Naive thymus-derived CD4-positive, alpha-beta T cell (primary cell): ENCODE results near the gene LRRC75B. TPM values are rescaled to one million over a fixed set of nuclear protein-coding genes. Genes with fewer than 3 reads are reported as not detected.

Experiments
- ATAC-seq: fragments of 150-1000 bp; cut with Tn5 transposase; 2 replicates; pipeline ENCODE4 v1.10.0; 2021; ENCODE audit warnings: mild to moderate bottlenecking, moderate library complexity
- CTCF ChIA-PET: fragments of 350-600 bp; sonication (Branson Sonifier 250); formaldehyde crosslinking; loops from one replicate; lab custom pipeline; 2021; ENCODE audit warnings: antibody characterized with exemption; lab: Charles Lee
- POLR2A ChIA-PET: fragments of 350-600 bp; sonication (Branson Sonifier 250); formaldehyde crosslinking; loops from one replicate; lab custom pipeline; 2021; ENCODE audit warnings: antibody characterized with exemption, inconsistent platforms; lab: Charles Lee
- DNase-seq, 9 donors: peaks; one replicate each; pipeline versions ENCODE4 v3.0.0 to v3.0.0-alpha.2; 2020 to 2022; ENCODE audit warnings: mixed read lengths in 1 of 9
- H3K27ac ChIP-seq: one replicate; pipeline ENCODE4 v1.7.0; 2013; ENCODE audit warnings: mild to moderate bottlenecking, low read depth, low read length, moderate library complexity
- H3K27me3 ChIP-seq, 2 donors: one replicate each; pipeline ENCODE4 v1.7.0; 2013; ENCODE audit warnings: low read length in 2 of 2, mild to moderate bottlenecking in 2 of 2, moderate library complexity in 2 of 2; ENCODE audit not compliant: control insufficient read depth in 2 of 2, insufficient read depth in 2 of 2
- H3K36me3 ChIP-seq, 3 experiments: 1 replicate in 2 of 3; 2 replicates in 1 of 3; pipeline ENCODE4 v1.7.0; 2013; ENCODE audit warnings: low read length in 3 of 3, mild to moderate bottlenecking in 3 of 3, moderate library complexity in 1 of 3; ENCODE audit not compliant: insufficient read depth in 3 of 3, control insufficient read depth in 2 of 3
- H3K4me1 ChIP-seq, 2 donors: one replicate each; pipeline ENCODE4 v1.7.0; 2013; ENCODE audit warnings: low read length in 2 of 2, mild to moderate bottlenecking in 2 of 2, moderate library complexity in 1 of 2; ENCODE audit not compliant: control insufficient read depth in 2 of 2, insufficient read depth in 2 of 2
- H3K4me3 ChIP-seq: 2 replicates; pipeline ENCODE4 v1.7.0; 2013; ENCODE audit warnings: mild to moderate bottlenecking, low read length
- H3K9me3 ChIP-seq, 3 experiments: 1 replicate in 2 of 3; 2 replicates in 1 of 3; pipeline ENCODE4 v1.7.0; 2013; ENCODE audit warnings: low read length in 3 of 3; ENCODE audit not compliant: control insufficient read depth in 2 of 3
- H3K27ac Mint-ChIP-seq, 9 donors: one replicate each; pipeline ENCODE4 v1.8.0; 2020 to 2022; ENCODE audit warnings: mixed read lengths in 9 of 9, mild to moderate bottlenecking in 8 of 9, moderate library complexity in 5 of 9, inconsistent platforms in 2 of 9
- H3K27me3 Mint-ChIP-seq, 5 donors: one replicate each; pipeline ENCODE4 v1.8.0; 2021 to 2022; ENCODE audit warnings: mixed read lengths in 5 of 5, mild to moderate bottlenecking in 1 of 5
- H3K36me3 Mint-ChIP-seq, 5 donors: one replicate each; pipeline ENCODE4 v1.8.0; 2020 to 2022; ENCODE audit warnings: mixed read lengths in 5 of 5, mild to moderate bottlenecking in 3 of 5, inconsistent platforms in 1 of 5
- H3K4me1 Mint-ChIP-seq, 7 donors: one replicate each; pipeline ENCODE4 v1.8.0; 2020 to 2022; ENCODE audit warnings: mixed read lengths in 7 of 7, mild to moderate bottlenecking in 3 of 7, inconsistent platforms in 1 of 7
- H3K4me3 Mint-ChIP-seq, 10 donors: one replicate each; pipeline ENCODE4 v1.8.0; 2020 to 2022; ENCODE audit warnings: mild to moderate bottlenecking in 10 of 10, mixed read lengths in 10 of 10, moderate library complexity in 6 of 10, inconsistent platforms in 2 of 10
- H3K9me3 Mint-ChIP-seq, 11 donors: one replicate each; pipeline ENCODE4 v1.8.0; 2020 to 2022; ENCODE audit warnings: mixed read lengths in 11 of 11, mild to moderate bottlenecking in 4 of 11, inconsistent platforms in 1 of 11, moderate library complexity in 1 of 11
- intact Hi-C, 2 donors: fragments of 100-400 bp; cut with micrococcal nuclease; formaldehyde crosslinking; loops; one replicate each; pipeline ENCODE4 v1.15.1; 2023
- polyA plus RNA-seq, 2 donors: library from polyadenylated mRNA; unstranded; fragments of 300-500 nt; fragmentation: Illumina TruSeq; gene quantifications; one replicate each; pipeline ENCODE4 v1.2.3, GENCODE V29; 2021
- total RNA-seq, 6 experiments: library from RNA in 5 of 6; stranded (reverse) in 5 of 6; gene quantifications; 1 replicate in 5 of 6; 2 replicates in 1 of 6; pipeline ENCODE4 v1.2.3 and lab custom pipeline; 2021 to 2026

Gene LRRC75B
- total and polyA plus RNA-seq, 7 experiments from 2014 or later = 2.4 to 2.5 TPM; not detected in 5

DNA sequence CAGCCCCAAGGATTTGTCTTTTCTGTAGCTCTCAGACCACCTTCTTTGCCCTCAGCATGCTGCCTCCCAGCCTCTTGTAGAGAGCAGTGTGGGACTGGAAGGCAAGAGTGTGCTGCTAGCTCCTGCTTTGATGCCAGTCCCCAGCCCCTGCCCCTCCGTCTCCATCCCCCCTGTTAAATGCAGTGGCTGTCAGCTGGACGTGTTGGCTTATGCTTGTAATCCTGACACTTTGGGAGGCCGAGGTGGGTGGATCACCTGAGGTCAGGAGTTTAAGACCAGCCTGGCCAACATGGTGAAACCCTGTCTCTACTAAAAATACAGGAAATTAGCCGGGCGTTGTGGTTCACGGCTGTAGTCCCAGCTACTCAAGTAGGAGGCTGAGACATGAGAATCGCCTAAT lies 21.6 kb downstream of the LRRC75B start:
- H3K36me3 ChIP-seq = peaks cover 23 to 85% (median 23%) of the 10 kb centered on the region in 3 experiments
- Mint-ChIP-seq H3K27ac (peak overlapping the region in 1 of 9 donors; percentile 26), H3K4me1 (peaks cover 7 to 11% (median 7%) of the 10 kb centered on the region in 7 donors), H3K4me3 (no peak overlapping the region), H3K9me3 (no peaks in the 10 kb centered on the region), H3K36me3 (peaks cover 5 to 52% (median 25%) of the 10 kb centered on the region in 5 donors), H3K27me3 (no peaks in the 10 kb centered on the region)
- ChIA-PET CTCF (no interaction called here), POLR2A (interaction anchor here (0.7 kb wide), 1 partner anchor 272 kb away, joined by 3 read pairs; no protein-coding TSS in a partner anchor)
- ATAC-seq = no peak
- no peaks in the 10 kb centered on the region for H3K27me3 ChIP-seq
- H3K4me1 ChIP-seq = no peaks in the 10 kb centered on the region
- no peak overlapping the region for H3K4me3 ChIP-seq
- no peak overlapping the region for H3K27ac ChIP-seq
- no peak for DNase-seq
- intact Hi-C loops = no loop called here
- no peaks in the 10 kb centered on the region for H3K9me3 ChIP-seq

DNA sequence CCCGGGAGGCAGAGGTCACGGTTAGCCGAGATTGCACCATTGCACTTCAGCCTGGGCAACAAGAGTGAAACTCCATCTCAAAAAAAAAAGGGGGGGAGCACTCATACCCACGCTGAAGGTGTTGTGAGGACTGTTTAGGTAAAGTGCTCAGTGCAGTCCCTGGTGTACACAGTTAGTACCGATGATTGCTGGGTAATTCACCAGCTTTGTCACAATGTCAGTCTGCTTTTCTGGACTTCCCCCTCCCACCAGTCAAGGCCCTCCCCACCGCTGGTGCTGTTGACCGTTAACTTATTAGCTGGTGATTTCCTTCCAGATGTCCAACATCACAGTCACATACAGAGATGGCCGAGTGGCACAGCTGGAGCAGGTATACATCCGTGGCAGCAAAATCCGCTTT lies 25.2 kb downstream of the LRRC75B start:
- no peak for DNase-seq
- Histone ChIP-seq H3K36me3 (peaks cover 23 to 90% (median 26%) of the 10 kb centered on the region in 3 experiments), H3K4me3 (no peak overlapping the region), H3K27me3 (no peaks in the 10 kb centered on the region), H3K9me3 (no peaks in the 10 kb centered on the region), H3K27ac (no peak overlapping the region), H3K4me1 (peaks cover 7 to 17% of the 10 kb centered on the region in 2 donors)
- H3K27ac Mint-ChIP-seq = no peak overlapping the region
- intact Hi-C loops = no loop called here
- peaks cover 19 to 45% (median 33%) of the 10 kb centered on the region in 7 donors for H3K4me1 Mint-ChIP-seq
- no peak overlapping the region for H3K4me3 Mint-ChIP-seq
- ChIA-PET POLR2A (no interaction called here), CTCF (no interaction called here)
- H3K9me3 Mint-ChIP-seq = no peaks in the 10 kb centered on the region
- H3K27me3 Mint-ChIP-seq = no peaks in the 10 kb centered on the region
- peaks cover 0 to 37% (median 11%) of the 10 kb centered on the region in 5 donors for H3K36me3 Mint-ChIP-seq
- no peak for ATAC-seq

DNA sequence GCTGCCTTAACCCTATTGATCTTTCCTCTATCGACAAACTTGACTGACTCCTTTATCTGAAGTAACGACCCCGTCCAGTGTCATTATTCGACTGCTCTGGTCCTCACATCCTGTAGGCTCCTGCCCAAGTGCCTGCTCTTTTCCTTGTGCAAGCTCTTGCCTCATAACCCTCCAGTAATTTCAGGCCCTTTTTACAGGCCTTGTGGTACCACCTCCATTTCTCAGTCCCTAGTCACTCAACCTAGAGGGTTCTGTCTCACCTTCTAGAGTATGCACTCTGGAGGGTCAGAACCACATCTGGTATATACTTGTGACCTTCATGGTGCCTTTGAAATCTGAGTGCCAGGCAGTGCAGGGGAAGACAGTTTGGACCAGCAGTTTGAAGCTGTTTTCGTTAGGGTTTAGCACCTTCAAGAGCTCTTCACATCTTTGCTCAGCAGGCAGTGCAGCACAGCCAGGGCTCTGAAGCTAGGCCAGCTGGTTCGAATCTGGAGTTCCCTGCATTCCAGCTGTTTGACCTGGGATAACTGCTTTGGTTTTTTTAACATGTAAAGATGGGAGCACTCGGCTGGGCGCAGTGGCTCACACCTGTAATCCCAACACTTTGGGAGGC lies 25.9 kb downstream of the LRRC75B start:
- Histone ChIP-seq H3K27ac (no peak overlapping the region), H3K4me1 (peaks cover 7 to 20% of the 10 kb centered on the region in 2 donors), H3K9me3 (no peaks in the 10 kb centered on the region), H3K36me3 (peaks cover 22 to 87% (median 23%) of the 10 kb centered on the region in 3 experiments), H3K27me3 (no peaks in the 10 kb centered on the region), H3K4me3 (no peak overlapping the region)
- Mint-ChIP-seq H3K4me3 (no peak overlapping the region), H3K9me3 (no peaks in the 10 kb centered on the region), H3K36me3 (peaks cover 0 to 34% (median 13%) of the 10 kb centered on the region in 5 donors), H3K4me1 (peaks cover 21 to 49% (median 36%) of the 10 kb centered on the region in 7 donors), H3K27ac (peak overlapping the region in 4 of 9 donors; percentile 32 to 83 (median 50)), H3K27me3 (no peaks in the 10 kb centered on the region)
- POLR2A ChIA-PET = no interaction called here
- CTCF ChIA-PET = no interaction called here
- ATAC-seq (no peak), DNase-seq (no peak)
- intact Hi-C loops = no loop called here

DNA sequence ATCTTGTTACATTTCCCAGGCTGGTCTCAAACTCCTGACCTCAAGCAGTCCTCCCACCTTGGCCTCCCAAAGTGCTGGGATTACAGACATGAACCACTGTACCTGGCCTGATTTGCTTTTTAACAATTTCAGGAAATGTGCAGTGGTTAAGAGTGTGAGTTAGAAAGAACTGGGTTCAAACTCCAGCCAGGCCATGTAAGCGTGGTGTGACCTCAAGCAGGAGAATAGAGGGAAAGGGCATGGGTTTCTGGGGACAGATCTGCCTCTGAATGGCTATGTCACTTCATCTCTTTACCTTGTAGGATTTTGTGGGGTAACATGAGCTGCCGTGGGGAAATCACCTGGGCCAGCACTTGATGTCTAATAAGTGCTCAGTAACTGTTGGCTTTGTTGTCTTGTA lies 27.8 kb downstream of the LRRC75B start:
- H3K36me3 ChIP-seq = peaks cover 13 to 80% (median 23%) of the 10 kb centered on the region in 3 experiments
- H3K9me3 ChIP-seq = no peaks in the 10 kb centered on the region
- Mint-ChIP-seq H3K9me3 (no peaks in the 10 kb centered on the region), H3K36me3 (peaks cover 0 to 28% (median 8%) of the 10 kb centered on the region in 5 donors), H3K27ac (peak overlapping the region in 2 of 9 donors; percentile 39 to 83), H3K4me3 (peak overlapping the region in 2 of 10 donors; percentile 4 to 23), H3K4me1 (peaks cover 25 to 58% (median 45%) of the 10 kb centered on the region in 7 donors), H3K27me3 (no peaks in the 10 kb centered on the region)
- DNase-seq (no peak), ATAC-seq (no peak)
- ChIA-PET POLR2A (no interaction called here), CTCF (no interaction called here)
- no peaks in the 10 kb centered on the region for H3K27me3 ChIP-seq
- H3K4me3 ChIP-seq = no peak overlapping the region
- no peak overlapping the region for H3K27ac ChIP-seq
- intact Hi-C loops = no loop called here
- H3K4me1 ChIP-seq = peaks cover 7 to 20% of the 10 kb centered on the region in 2 donors

DNA sequence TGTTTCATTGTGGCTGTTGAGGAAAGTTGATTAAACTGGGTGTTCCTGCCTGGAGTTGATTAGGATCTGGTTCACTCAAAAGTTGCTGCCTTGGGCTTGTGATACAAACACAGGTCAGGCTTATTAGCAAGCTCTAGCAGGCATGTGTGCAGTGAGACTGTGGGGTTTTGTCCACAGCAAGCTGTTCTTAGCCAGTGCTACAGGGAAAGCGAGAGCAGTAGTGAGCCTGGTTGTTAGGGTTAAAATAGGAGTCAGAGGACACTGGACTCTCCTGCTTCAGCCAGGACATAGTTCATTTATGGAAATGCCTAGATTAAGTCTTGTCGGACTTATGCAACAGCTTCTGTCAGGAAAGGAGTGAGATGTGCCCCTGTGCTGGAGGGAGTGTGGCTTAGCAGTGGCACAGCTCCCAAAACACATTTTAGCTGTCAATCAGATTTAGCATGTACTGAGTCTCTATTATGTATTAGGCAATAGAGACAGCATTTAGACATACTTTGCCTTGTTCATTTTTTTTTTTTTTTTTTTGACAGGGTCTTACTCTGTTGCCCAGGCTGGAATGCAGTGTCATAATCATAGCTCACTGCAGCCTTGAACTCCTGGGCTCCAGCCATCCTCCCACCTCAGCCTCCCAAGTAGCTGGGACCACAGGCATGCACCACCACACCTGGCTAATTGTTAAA lies 28.4 kb downstream of the LRRC75B start:
- CTCF ChIA-PET = no interaction called here
- Mint-ChIP-seq H3K9me3 (no peaks in the 10 kb centered on the region), H3K36me3 (peaks cover 0 to 25% (median 8%) of the 10 kb centered on the region in 5 donors), H3K27me3 (no peaks in the 10 kb centered on the region), H3K4me1 (peaks cover 25 to 63% (median 50%) of the 10 kb centered on the region in 7 donors), H3K4me3 (peak overlapping the region in 5 of 10 donors; percentile 8 to 36 (median 19)), H3K27ac (peak overlapping the region in 6 of 9 donors; percentile 45 to 83 (median 74))
- H3K27ac ChIP-seq = no peak overlapping the region
- H3K27me3 ChIP-seq = no peaks in the 10 kb centered on the region
- H3K36me3 ChIP-seq = peaks cover 13 to 78% (median 18%) of the 10 kb centered on the region in 3 experiments
- ATAC-seq (no peak), DNase-seq (no peak)
- H3K4me3 ChIP-seq = no peak overlapping the region
- peaks cover 7 to 22% of the 10 kb centered on the region in 2 donors for H3K4me1 ChIP-seq
- H3K9me3 ChIP-seq = no peaks in the 10 kb centered on the region
- POLR2A ChIA-PET = no interaction called here
- intact Hi-C loops = loop anchor here in 1 of 2 donors (1.0 kb wide), 1 partner anchor 14 kb away; no protein-coding TSS in a partner anchor

DNA sequence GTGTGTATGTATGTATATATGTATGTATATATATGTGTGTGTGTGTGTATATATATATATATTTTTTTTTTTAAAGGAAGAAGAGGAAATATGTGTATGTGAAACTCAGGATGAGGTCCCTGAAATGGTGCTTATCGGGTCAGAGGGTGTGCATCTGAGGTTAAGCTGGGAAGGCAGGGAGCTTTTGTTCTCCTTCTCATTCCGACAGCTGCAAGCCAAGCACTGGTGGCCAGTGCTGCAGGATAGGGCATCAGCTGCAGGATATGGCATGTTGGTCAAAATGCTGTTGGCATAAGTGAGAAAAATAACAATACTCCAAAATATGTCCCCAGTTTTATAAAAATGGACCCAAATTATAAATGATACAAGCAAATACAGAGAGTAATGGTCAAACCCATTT lies 29.6 kb downstream of the LRRC75B start:
- ChIA-PET POLR2A (no interaction called here), CTCF (no interaction called here)
- Histone ChIP-seq H3K36me3 (peaks cover 6 to 81% (median 13%) of the 10 kb centered on the region in 3 experiments), H3K27me3 (no peaks in the 10 kb centered on the region), H3K9me3 (no peaks in the 10 kb centered on the region), H3K4me1 (peaks cover 7 to 29% of the 10 kb centered on the region in 2 donors), H3K4me3 (no peak overlapping the region), H3K27ac (peak overlapping the region; percentile 9)
- H3K4me1 Mint-ChIP-seq = peaks cover 32 to 76% (median 63%) of the 10 kb centered on the region in 7 donors
- ATAC-seq (no peak), DNase-seq (no peak)
- intact Hi-C loops = no loop called here
- peak overlapping the region in 1 of 9 donors; percentile 18 for H3K27ac Mint-ChIP-seq
- no peaks in the 10 kb centered on the region for H3K9me3 Mint-ChIP-seq
- peak overlapping the region in 2 of 10 donors; percentile 9 to 36 for H3K4me3 Mint-ChIP-seq
- no peaks in the 10 kb centered on the region for H3K27me3 Mint-ChIP-seq
- peaks cover 6 to 23% (median 12%) of the 10 kb centered on the region in 5 donors for H3K36me3 Mint-ChIP-seq
